Panc1 (cell line): ENCODE data around the gene NKAIN4. TPM values are rescaled to one million over a fixed set of nuclear protein-coding genes. Genes with fewer than 3 reads are reported as not detected.

Experiments
- ATAC-seq: fragments of 200-7000 bp; cut with Tn5 transposase; 2 replicates; pipeline ENCODE4 v1.9.1; 2020; ENCODE audit warnings: mild to moderate bottlenecking, moderate library complexity
- BruUV-seq: library from RNA; stranded (reverse); fragments of 400-500 nt; replicated peaks from 2 replicates; lab custom pipeline; 2021; lab: Mats Ljungman, UMichigan
- CTCF ChIA-PET: fragments of 300-600 bp; sonication (Branson Sonifier 250); formaldehyde crosslinking; loops from one replicate; lab custom pipeline; 2022; ENCODE audit warnings: antibody characterized with exemption; lab: Charles Lee
- POLR2A ChIA-PET: fragments of 300-600 bp; sonication (Branson Sonifier 250); formaldehyde crosslinking; loops from one replicate; lab custom pipeline; 2022; ENCODE audit warnings: antibody characterized with exemption; lab: Charles Lee
- DNase-seq: peaks from one replicate; pipeline ENCODE4 v3.0.0-alpha.2; 2010; ENCODE audit warnings: low read depth, low spot score
- H3K27ac ChIP-seq: 2 replicates; pipeline ENCODE4 v1.5.1; 2011; ENCODE audit warnings: mild to moderate bottlenecking, low read length, inconsistent platforms
- H3K27me3 ChIP-seq: fragments of 200-500 bp; sonication (Bioruptor generic); 2 replicates; pipeline ENCODE4 v1.6.0; 2014; ENCODE audit warnings: low read length, inconsistent platforms; ENCODE audit not compliant: control insufficient read depth, insufficient read depth
- H3K36me3 ChIP-seq: fragments of 200-500 bp; sonication (Bioruptor generic); 2 replicates; pipeline ENCODE4 v1.5.1; 2014; ENCODE audit warnings: inconsistent platforms, mild to moderate bottlenecking, low read length, moderate library complexity; ENCODE audit not compliant: control insufficient read depth, insufficient read depth
- H3K4me1 ChIP-seq: 2 replicates; pipeline ENCODE4 v1.5.1; 2011; ENCODE audit warnings: inconsistent platforms, mild to moderate bottlenecking, low read length, moderate library complexity; ENCODE audit not compliant: control insufficient read depth, insufficient read depth
- H3K4me3 ChIP-seq, 2 experiments: 2 replicates each; pipeline ENCODE4 v1.5.1; 2011 to 2012; ENCODE audit warnings: low read depth in 2 of 2, low read length in 2 of 2, mild to moderate bottlenecking in 2 of 2, inconsistent platforms in 1 of 2, moderate library complexity in 1 of 2
- H3K9me3 ChIP-seq: fragments of 200-500 bp; sonication (Bioruptor generic); 2 replicates; pipeline ENCODE4 v1.5.1; 2014; ENCODE audit warnings: low read depth, mild to moderate bottlenecking, inconsistent platforms, low read length, moderate library complexity; ENCODE audit not compliant: control insufficient read depth, insufficient read depth
- CTCF ChIP-seq: fragments of 450-650 bp; IDR thresholded peaks from 2 replicates; pipeline ENCODE4 v1.5.1; 2017; ENCODE audit warnings: mild to moderate bottlenecking
- POLR2AphosphoS5 ChIP-seq: IDR thresholded peaks from 2 replicates; pipeline ENCODE4 v1.6.1; 2012; ENCODE audit warnings: mild to moderate bottlenecking, low read depth, low read length, moderate library complexity
- REST ChIP-seq, 2 experiments: IDR thresholded peaks; 2 replicates each; pipeline ENCODE4 v1.6.1; 2011 to 2012; ENCODE audit warnings: low read depth in 2 of 2, control low read depth in 1 of 2, low read length in 1 of 2, mild to moderate bottlenecking in 1 of 2, moderate library complexity in 1 of 2; ENCODE audit not compliant: insufficient read depth in 1 of 2
- SIN3A ChIP-seq: IDR thresholded peaks from 2 replicates; pipeline ENCODE4 v1.6.1; 2012; ENCODE audit warnings: low read depth, mild to moderate bottlenecking, low read length, moderate library complexity, borderline replicate concordance; ENCODE audit not compliant: insufficient read depth
- TCF7L2 ChIP-seq: IDR thresholded peaks from 2 replicates; pipeline ENCODE4 v1.6.1; 2011; ENCODE audit warnings: mild to moderate bottlenecking, low read depth, low read length, inconsistent platforms
- in situ Hi-C: cut with HindIII; loops from 2 replicates; pipeline ENCODE4 v1.10.0; 2016; ENCODE audit warnings: low sequenced_read_pairs, low pct_unique_long_range_greater_than_20kb
- intact Hi-C: fragments of 100-400 bp; cut with micrococcal nuclease; formaldehyde crosslinking; loops from one replicate; pipeline ENCODE4 v1.10.0; 2022; ENCODE audit not compliant: unreplicated experiment
- total RNA-seq: library from RNA; stranded (reverse); gene quantifications from one replicate; pipeline ENCODE4 v1.2.1, GENCODE V29; 2021; ENCODE audit not compliant: unreplicated experiment

NKAIN4 gene
- total RNA-seq, 1 experiment from 2014 or later = 5.5 TPM

- Histone ChIP-seq H3K27ac (peak overlapping the region; percentile 57; the same call in 1 of the 2 replicates), H3K36me3 (no peaks in the 10 kb centered on the region), H3K9me3 (no peaks in the 10 kb centered on the region), H3K4me1 (peaks cover 70% of the 10 kb centered on the region), H3K27me3 (no peaks in the 10 kb centered on the region), H3K4me3 (peak overlapping the region in 1 of 2 experiments; percentile 6; a peak in 1 of 4 replicates)
- TF ChIP-seq CTCF (no peak), POLR2AphosphoS5 (no peak), TCF7L2 (no peak), REST (IDR thresholded peaks at IDR 0.05; ENCODE audit: insufficient read depth in 1 of 2, low read depth in 2 of 2, low read length in 1 of 2) (no peak), SIN3A (no peak)
- no TSS peak for BruUV-seq
- ATAC-seq (no peak), DNase-seq (no peak)
- ChIA-PET CTCF (interaction anchor here (1.2 to 1.5 kb wide), 2 partner anchors 13 to 17 kb away, joined by 3 to 5 read pairs; no protein-coding TSS in a partner anchor), POLR2A (no interaction called here)
- intact Hi-C loops = no loop called here
- in situ Hi-C loops = no loop called here
Observed at GRCh38 chr20:63236116-63236837, 18.0 kb downstream of the NKAIN4 start.

GRCh38 chr20:63235399-63235983 is 18.8 kb downstream of the NKAIN4 start, which contains the start of gene BIRC7:
Gene BIRC7, plus strand, starts transcription at chr20:63235905. Its CDS starts 192 bp downstream, at chr20:63236097.
- no peaks in the 10 kb centered on the region for H3K27me3 ChIP-seq
- TF ChIP-seq TCF7L2 (no peak), SIN3A (no peak), CTCF (no peak), POLR2AphosphoS5 (no peak), REST (IDR thresholded peaks at IDR 0.05; ENCODE audit: insufficient read depth in 1 of 2, low read depth in 2 of 2, low read length in 1 of 2) (no peak)
- DNase-seq = no peak
- H3K4me3 ChIP-seq = peak within 1 kb of the TSS in 1 of 2 experiments; percentile 6; a peak in 1 of 4 replicates
- CTCF ChIA-PET = interaction anchor here (1.2 to 3.6 kb wide), 5 partner anchors 8 to 18 kb away, joined by 3 to 52 read pairs (median 4); no protein-coding TSS in a partner anchor
- ATAC-seq = no peak
- peak within 1 kb of the TSS; percentile 75 for H3K27ac ChIP-seq
- in situ Hi-C loops = no loop called here
- no peaks in the 10 kb centered on the region for H3K9me3 ChIP-seq
- POLR2A ChIA-PET = interaction anchor here (0.7 kb wide), 1 partner anchor 11 kb away, joined by 3 read pairs; no protein-coding TSS in a partner anchor
- H3K4me1 ChIP-seq = peaks cover 72% of the 10 kb centered on the region
- no peaks in the 10 kb centered on the region for H3K36me3 ChIP-seq
- intact Hi-C loops = no loop called here
- BruUV-seq = no TSS peak
